Fibroblast of lung (primary cell): ENCODE data around the gene EDDM13. TPM values are rescaled to one million over a fixed set of nuclear protein-coding genes. Genes with fewer than 3 reads are reported as not detected.

ENCODE experiments used
- DNase-seq, 2 donors: peaks; one replicate each; pipeline versions ENCODE4 v3.0.0 to v3.0.0-alpha.2; 2010; ENCODE audit warnings: low read depth in 2 of 2
- H2AFZ ChIP-seq: 2 replicates; pipeline ENCODE4 v1.5.1; 2012; ENCODE audit warnings: low read length, control low read depth, inconsistent platforms
- H3K27ac ChIP-seq: 2 replicates; pipeline ENCODE4 v1.5.1; 2011; ENCODE audit warnings: low read length, control low read depth; ENCODE audit not compliant: insufficient read depth
- H3K27me3 ChIP-seq: 2 replicates; pipeline ENCODE4 v1.5.1; 2011; ENCODE audit warnings: mild to moderate bottlenecking, low read length; ENCODE audit not compliant: control insufficient read depth, insufficient read depth
- H3K36me3 ChIP-seq: 2 replicates; pipeline ENCODE4 v1.5.1; 2011; ENCODE audit warnings: low read length; ENCODE audit not compliant: control insufficient read depth, insufficient read depth
- H3K4me1 ChIP-seq: 2 replicates; pipeline ENCODE4 v1.5.1; 2011; ENCODE audit warnings: low read length; ENCODE audit not compliant: control insufficient read depth, insufficient read depth; ENCODE audit errors: extremely low read depth
- H3K4me2 ChIP-seq: 2 replicates; pipeline ENCODE4 v1.5.1; 2011; ENCODE audit warnings: low read length, control low read depth; ENCODE audit not compliant: insufficient read depth; ENCODE audit errors: extremely low read depth
- H3K4me3 ChIP-seq, 4 experiments: fragments of 200-600 bp in 1 of 4; sonication (generic) in 1 of 4; replicated peaks in 1 of 4; 2 replicates each; pipeline ENCODE4 v1.5.1; 2011 to 2016; ENCODE audit warnings: low read length in 4 of 4, low read depth in 3 of 4, mild to moderate bottlenecking in 3 of 4, control low read depth in 2 of 4, inconsistent platforms in 1 of 4, mixed read lengths in 1 of 4; ENCODE audit not compliant: insufficient read depth in 1 of 4; ENCODE audit errors: control extremely low read depth in 1 of 4
- H3K79me2 ChIP-seq: 2 replicates; pipeline ENCODE4 v1.5.1; 2012; ENCODE audit warnings: mild to moderate bottlenecking, low read length, inconsistent platforms; ENCODE audit not compliant: control insufficient read depth, insufficient read depth
- H3K9ac ChIP-seq: 2 replicates; pipeline ENCODE4 v1.5.1; 2011; ENCODE audit warnings: mild to moderate bottlenecking, low read length, control low read depth; ENCODE audit not compliant: insufficient read depth
- H3K9me3 ChIP-seq: 2 replicates; pipeline ENCODE4 v1.5.1; 2012; ENCODE audit warnings: low read depth, low read length; ENCODE audit not compliant: control insufficient read depth, insufficient read depth
- H4K20me1 ChIP-seq: 2 replicates; pipeline ENCODE4 v1.5.1; 2011; ENCODE audit warnings: low read length; ENCODE audit not compliant: control insufficient read depth, insufficient read depth; ENCODE audit errors: extremely low read depth
- EZH2 ChIP-seq: IDR thresholded peaks from 2 replicates; pipeline ENCODE4 v1.5.1; 2012; ENCODE audit warnings: low read length, control low read depth, mild to moderate bottlenecking; ENCODE audit errors: missing control alignments
- polyA plus RNA-seq, 2 donors: library from polyadenylated mRNA; depleted of rRNA in 1 of 2; stranded (reverse) in 1 of 2; unstranded in 1 of 2; fragments of >200 nt; gene quantifications; 2 replicates each; pipeline ENCODE4 v1.2.1, GENCODE V29; 2011 to 2012; ENCODE audit warnings: missing spikeins in 1 of 2
- total RNA-seq: library from RNA; depleted of rRNA; stranded (reverse); fragments of >200 nt; gene quantifications from 2 replicates; pipeline ENCODE4 v1.2.1, GENCODE V29; 2014
- TF ChIP-seq, protein P1 (sequence below), 2 donors: IDR thresholded peaks in 1 of 2; conservative IDR thresholded peaks in 1 of 2; 1 replicate in 1 of 2; 2 replicates in 1 of 2; pipeline ENCODE4 v1.5.1; 2011 to 2012; ENCODE audit warnings: low read length in 2 of 2, control low read depth in 1 of 2, inconsistent platforms in 1 of 2, low read depth in 1 of 2, mild to moderate bottlenecking in 1 of 2

Gene EDDM13
- total and polyA plus RNA-seq, 2 donors (not counting 1 experiment from before 2014, with no cell fraction given), result not detected

DNA sequence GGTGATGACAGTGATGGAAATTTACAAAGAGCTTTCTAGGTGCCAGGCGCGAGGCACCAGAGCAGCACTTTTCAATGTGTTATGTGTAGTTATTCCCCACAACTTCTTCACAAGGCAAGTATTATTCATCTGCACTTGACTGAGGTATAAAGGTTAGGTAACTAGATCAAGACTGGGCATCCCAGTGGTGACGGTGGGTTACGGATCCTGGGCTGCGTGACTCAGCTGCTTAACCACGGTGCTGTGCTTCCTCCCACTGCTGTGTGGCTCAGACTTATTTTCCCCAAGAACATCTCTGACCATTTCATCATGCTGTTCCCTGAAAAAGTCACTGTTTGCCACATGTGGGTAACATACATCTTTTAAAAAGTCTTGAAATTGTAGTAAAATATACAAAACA lies 19.3 kb downstream of the EDDM13 start:
- H3K4me3 ChIP-seq, result no peak overlapping the region
- H3K36me3 ChIP-seq, result no peaks in the 10 kb centered on the region
- no peaks in the 10 kb centered on the region for H4K20me1 ChIP-seq
- no peaks in the 10 kb centered on the region for H3K79me2 ChIP-seq
- H3K9ac ChIP-seq, result no peak overlapping the region
- no peak overlapping the region for H2AFZ ChIP-seq
- no peak overlapping the region for H3K4me2 ChIP-seq
- TF ChIP-seq EZH2, result no peak
- no peaks in the 10 kb centered on the region for H3K27me3 ChIP-seq
- DNase-seq, result no peak
- no peak overlapping the region for H3K27ac ChIP-seq
- no peaks in the 10 kb centered on the region for H3K9me3 ChIP-seq
- H3K4me1 ChIP-seq, result no peaks in the 10 kb centered on the region

DNA sequence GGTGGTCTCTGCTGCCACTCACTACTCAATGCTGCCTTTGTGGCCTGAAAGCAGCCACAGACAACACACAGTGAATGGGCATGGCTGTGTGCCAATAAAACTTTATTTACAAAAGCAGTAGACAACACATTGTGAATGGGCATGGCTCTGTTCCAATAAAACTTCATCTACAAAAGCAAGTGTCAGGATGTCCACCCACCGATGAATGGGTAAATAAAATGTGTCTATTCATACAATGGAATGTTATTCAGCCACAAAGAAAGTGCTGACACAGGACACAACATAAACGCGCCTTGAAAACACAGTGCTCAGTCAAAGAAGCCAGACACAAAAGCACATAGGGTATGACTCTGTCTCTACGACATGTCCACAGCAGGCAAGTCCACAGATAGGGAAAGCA lies 22.0 kb downstream of the EDDM13 start:
- H3K4me2 ChIP-seq, result no peak overlapping the region
- H4K20me1 ChIP-seq, result no peaks in the 10 kb centered on the region
- no peak overlapping the region for H3K4me3 ChIP-seq
- H3K9ac ChIP-seq, result no peak overlapping the region
- TF ChIP-seq, protein P1, sequence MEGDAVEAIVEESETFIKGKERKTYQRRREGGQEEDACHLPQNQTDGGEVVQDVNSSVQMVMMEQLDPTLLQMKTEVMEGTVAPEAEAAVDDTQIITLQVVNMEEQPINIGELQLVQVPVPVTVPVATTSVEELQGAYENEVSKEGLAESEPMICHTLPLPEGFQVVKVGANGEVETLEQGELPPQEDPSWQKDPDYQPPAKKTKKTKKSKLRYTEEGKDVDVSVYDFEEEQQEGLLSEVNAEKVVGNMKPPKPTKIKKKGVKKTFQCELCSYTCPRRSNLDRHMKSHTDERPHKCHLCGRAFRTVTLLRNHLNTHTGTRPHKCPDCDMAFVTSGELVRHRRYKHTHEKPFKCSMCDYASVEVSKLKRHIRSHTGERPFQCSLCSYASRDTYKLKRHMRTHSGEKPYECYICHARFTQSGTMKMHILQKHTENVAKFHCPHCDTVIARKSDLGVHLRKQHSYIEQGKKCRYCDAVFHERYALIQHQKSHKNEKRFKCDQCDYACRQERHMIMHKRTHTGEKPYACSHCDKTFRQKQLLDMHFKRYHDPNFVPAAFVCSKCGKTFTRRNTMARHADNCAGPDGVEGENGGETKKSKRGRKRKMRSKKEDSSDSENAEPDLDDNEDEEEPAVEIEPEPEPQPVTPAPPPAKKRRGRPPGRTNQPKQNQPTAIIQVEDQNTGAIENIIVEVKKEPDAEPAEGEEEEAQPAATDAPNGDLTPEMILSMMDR (conservative IDR thresholded peaks at IDR 0.05 in 1 of 2, IDR thresholded peaks at IDR 0.05 in 1 of 2; ENCODE audit: low read depth in 1 of 2, low read length in 2 of 2), result no peak
- no peak for TF ChIP-seq EZH2
- H3K79me2 ChIP-seq, result no peaks in the 10 kb centered on the region
- H3K36me3 ChIP-seq, result no peaks in the 10 kb centered on the region
- H3K27ac ChIP-seq, result no peak overlapping the region
- no peaks in the 10 kb centered on the region for H3K27me3 ChIP-seq
- H2AFZ ChIP-seq, result no peak overlapping the region
- peak in 1 of 2 donors; percentile 68 for DNase-seq
- no peaks in the 10 kb centered on the region for H3K9me3 ChIP-seq
- H3K4me1 ChIP-seq, result no peaks in the 10 kb centered on the region

DNA sequence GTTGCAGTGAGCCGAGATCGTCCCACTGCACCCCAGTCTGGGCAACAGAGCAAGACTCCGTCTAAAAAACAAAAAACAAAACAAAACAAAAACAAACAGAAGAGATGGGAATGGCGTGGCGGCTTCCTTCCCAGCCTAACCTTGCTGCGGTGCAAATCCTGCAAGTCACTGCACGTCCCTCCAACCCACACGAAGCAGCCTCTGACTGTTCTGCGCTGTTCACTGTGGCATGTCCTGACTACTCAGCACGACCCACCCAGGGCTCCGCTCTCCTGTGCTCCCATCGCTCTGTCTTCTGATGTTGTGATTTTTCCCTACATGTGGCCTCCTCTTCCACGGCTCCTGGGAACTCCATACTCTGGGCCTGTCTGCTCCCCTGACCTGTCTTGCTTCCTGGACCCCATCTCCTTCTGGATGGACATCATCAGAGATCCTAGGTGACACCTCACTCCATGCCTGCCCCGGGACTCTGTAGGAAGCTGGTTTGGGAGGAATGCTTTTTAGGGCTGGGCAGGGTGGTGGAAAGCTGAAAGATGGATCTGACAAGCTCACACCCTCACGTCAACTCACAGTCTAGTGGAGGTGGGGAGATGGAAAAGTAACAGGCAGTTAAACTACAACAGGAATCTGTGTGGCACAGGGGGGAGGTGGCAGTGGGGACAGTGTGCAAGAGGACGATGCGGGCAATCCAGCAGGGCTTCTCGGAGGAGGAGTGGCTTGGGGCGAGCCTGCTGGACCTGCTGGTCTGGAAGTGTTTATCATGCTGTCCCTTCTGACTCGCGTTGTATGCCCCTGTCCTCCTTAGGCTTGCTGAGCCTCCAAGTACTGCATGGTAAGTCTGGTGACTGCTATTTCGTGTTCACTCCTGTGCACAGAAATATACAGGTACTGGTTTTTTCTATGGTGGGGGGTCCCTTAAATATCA lies 23.2 kb downstream of the EDDM13 start:
- no peak overlapping the region for H3K9ac ChIP-seq
- TF ChIP-seq EZH2, result no peak
- TF ChIP-seq, protein P1 (conservative IDR thresholded peaks at IDR 0.05 in 1 of 2, IDR thresholded peaks at IDR 0.05 in 1 of 2; ENCODE audit: low read depth in 1 of 2, low read length in 2 of 2), result no peak
- H4K20me1 ChIP-seq, result no peaks in the 10 kb centered on the region
- H3K9me3 ChIP-seq, result no peaks in the 10 kb centered on the region
- no peak overlapping the region for H3K4me2 ChIP-seq
- no peak overlapping the region for H3K27ac ChIP-seq
- no peak for DNase-seq
- H2AFZ ChIP-seq, result no peak overlapping the region
- H3K4me1 ChIP-seq, result no peaks in the 10 kb centered on the region
- H3K36me3 ChIP-seq, result no peaks in the 10 kb centered on the region
- no peak overlapping the region for H3K4me3 ChIP-seq
- no peaks in the 10 kb centered on the region for H3K27me3 ChIP-seq
- no peaks in the 10 kb centered on the region for H3K79me2 ChIP-seq
